GM12875 (cell line): ENCODE results near the gene CD8A.
"Not testable (repeated sequence)": the region's sequence is repeated elsewhere in the genome, so short reads cannot be mapped to it uniquely, and the experiment has no call there.

ENCODE experiments used
- H3K4me3 ChIP-seq: one replicate; pipeline ENCODE4 v1.5.1; 2011; ENCODE audit warnings: low read depth, low read length, control low read depth
- CTCF ChIP-seq: IDR thresholded peaks from 2 replicates; pipeline ENCODE4 v1.5.1; 2011; ENCODE audit warnings: low read depth, mild to moderate bottlenecking, control low read depth, inconsistent platforms, low read length, moderate library complexity, borderline replicate concordance; ENCODE audit not compliant: insufficient read depth

CD8A gene

DNA sequence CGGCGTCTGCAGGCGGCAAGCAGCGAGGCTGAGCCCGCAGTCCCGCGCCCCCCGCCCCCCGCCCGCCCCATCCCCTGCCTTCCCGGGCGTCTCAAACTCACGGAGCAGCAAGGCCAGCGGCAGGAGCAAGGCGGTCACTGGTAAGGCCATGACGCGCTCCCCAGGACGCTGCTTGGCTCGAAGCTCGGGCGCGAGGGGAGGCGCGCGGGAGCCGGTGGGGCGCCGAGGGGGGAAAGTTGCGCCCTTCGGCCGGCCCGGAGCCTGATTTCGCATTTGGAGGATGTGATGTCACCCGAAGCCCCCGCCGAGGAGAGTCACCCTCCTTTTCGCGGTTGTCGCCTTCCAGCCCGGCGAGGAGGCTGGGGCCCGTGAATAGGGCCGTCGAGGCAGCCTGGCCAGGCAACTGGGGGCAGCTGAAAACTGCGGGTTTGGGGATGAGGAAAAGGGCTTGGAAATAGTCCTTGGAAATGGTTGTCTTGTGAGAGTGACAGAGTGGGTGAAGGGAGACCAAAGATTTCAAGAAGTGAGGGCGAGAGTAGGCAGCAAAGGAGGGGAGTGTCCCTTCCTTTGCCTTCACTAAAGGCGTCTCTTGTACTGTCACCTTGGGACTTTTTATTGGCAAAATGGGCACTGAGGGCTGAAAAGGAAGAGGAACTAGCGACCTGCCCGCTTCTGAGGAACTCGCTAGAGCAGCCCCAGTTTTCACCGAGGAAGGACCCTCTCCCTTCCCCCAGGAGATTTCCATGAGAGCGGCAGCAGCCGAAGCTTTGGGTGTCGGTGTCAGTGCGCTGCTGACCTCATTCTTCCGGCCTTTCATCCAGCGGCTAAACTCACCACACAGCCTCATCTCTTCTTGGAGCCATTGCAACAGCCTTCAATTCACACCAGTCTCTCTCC, at the start of gene CD8A:
Gene CD8A (minus strand): TSS at position 238 of the 897 bp plus-strand sequence. CDS start 88 bp downstream, at position 150.
- no peak within 1 kb of the TSS for H3K4me3 ChIP-seq
- TF ChIP-seq CTCF, result no peak

DNA sequence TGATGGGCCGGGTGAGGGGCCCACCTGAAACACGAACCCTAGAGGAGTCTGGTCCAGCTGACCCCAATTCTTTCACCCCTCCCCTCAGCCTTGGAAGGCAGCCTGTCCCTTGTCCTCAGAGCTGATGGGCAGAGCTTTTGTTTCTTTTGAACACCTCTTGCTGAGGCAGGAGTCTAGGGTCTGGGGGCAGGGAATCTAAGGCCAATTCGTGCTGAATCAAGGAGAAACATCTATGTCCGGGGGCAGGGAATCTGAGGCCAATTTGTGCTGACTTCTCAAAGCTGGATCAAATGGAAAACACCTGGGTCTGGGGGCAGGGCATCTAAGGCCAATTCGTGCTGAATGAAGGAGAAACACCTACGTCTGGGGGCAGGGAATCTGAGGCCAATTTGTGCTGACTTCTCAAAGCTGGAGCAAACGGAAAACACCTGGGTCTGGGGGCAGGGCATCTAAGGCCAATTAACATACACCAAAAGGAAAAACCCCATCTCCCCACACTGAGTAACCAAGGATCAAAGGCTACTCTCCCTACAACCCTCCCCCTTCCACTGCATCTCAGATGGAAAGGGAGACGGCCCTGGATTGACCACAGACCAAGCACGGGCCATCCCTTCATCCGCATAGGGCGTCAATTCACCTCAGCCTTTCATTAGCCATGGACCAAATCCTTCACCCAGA, 49.3 kb upstream of the CD8A start:
- H3K4me3 ChIP-seq, result not testable (repeated sequence)

- H3K4me3 ChIP-seq, result not testable (repeated sequence)
These were observed 48.7 kb upstream of the CD8A start for GRCh38 chr2:86839455-86839854.

DNA sequence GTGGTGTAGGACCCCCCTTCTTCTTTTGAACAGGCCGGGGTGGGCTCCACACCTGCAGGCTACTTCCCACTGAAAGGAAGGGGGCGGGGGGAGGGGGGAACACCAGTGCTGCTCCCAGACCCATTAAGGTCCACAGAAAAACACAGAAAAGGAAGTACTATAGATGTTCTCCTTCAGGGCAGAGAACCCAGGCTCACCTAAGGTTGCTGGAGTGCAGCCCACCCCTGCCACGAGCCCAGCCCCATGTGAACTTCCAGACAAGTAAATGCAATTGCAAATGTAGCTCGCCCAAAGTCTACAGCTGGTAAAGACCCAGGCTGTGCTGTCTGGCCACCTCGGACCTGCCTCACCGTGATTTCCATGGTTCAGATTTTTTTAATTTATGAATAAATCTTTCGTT, 47.0 kb upstream of the CD8A start:
- H3K4me3 ChIP-seq, result not testable (repeated sequence)

DNA sequence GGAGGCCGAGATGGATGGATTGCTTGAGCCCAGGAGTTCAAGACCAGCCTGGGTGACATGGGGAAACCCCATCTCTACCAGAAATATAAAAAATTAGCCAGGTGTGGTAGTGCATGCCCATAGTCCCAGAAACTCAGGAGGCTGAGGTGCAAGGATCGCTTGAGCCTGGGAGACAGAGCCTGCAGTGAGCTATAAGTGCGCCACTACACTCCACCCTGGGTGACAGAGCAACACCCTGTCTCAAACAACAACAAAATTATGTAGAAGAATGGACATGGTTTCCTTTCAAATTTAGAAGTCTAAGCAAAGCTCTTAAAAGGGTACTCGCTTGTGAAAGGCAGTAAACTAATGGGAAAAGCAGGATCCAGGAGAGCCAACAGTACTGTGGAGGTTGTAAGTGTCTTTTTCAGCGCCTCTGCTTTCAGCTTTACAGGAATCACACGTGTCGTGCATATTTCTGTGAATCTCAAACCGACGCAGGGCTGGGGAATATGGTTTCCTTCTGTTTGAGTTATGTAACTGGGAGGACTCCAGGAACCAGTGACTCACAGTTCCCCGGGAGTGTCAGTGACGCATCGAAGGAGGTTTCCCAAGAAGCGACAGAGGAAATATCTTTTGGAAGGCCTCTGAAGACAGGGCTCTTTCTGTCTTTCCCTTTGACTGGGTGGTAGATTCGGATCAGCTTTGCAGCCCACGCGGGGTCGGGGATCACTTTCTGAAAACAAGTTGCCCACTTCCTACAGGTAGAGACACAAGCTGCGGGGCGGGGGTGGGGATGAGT, 46.4 kb upstream of the CD8A start:
- H3K4me3 ChIP-seq, result not testable (repeated sequence)

- H3K4me3 ChIP-seq, result not testable (repeated sequence)
These were observed 44.8 kb upstream of the CD8A start for GRCh38 chr2:86835548-86835889.

- no peak overlapping the region for H3K4me3 ChIP-seq
- no peak for TF ChIP-seq CTCF
These were observed 42.6 kb upstream of the CD8A start for GRCh38 chr2:86833315-86833714.

- no peak for TF ChIP-seq CTCF
- no peak overlapping the region for H3K4me3 ChIP-seq
These were observed 41.8 kb upstream of the CD8A start for GRCh38 chr2:86832334-86833096.

GRCh38 chr2:86831537-86831936, 40.8 kb upstream of the CD8A start:
- no peak overlapping the region for H3K4me3 ChIP-seq
- TF ChIP-seq CTCF, result no peak
